ENCODE results near the gene SIMC1.
"Not testable (repeated sequence)": the region's sequence is repeated elsewhere in the genome, so short reads cannot be mapped to it uniquely, and the experiment has no call there.

Gene SIMC1

DNA sequence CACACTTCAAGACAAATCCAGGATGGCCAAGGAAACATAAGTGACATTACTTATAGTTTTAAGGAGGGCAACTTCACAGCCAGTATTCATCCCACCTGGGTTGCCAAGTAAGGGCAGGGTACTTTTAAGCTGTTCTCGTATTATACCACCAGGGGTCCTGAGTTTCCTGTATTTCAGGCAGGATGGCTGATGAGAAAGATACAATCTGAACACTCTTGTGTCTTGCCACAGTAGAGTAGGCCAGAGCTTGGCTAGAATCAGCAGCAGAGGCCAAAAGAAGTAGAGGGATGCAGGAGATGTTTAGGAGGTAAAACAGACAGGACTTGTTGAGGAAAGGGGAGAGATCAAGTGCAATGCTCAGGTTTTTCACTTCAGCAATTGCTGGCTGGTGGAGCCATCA is 3.1 kb upstream of the SIMC1 start:
- peak; percentile 14 for DNase-seq (ENCODE audit: low read depth)
- TF ChIP-seq, protein P1, sequence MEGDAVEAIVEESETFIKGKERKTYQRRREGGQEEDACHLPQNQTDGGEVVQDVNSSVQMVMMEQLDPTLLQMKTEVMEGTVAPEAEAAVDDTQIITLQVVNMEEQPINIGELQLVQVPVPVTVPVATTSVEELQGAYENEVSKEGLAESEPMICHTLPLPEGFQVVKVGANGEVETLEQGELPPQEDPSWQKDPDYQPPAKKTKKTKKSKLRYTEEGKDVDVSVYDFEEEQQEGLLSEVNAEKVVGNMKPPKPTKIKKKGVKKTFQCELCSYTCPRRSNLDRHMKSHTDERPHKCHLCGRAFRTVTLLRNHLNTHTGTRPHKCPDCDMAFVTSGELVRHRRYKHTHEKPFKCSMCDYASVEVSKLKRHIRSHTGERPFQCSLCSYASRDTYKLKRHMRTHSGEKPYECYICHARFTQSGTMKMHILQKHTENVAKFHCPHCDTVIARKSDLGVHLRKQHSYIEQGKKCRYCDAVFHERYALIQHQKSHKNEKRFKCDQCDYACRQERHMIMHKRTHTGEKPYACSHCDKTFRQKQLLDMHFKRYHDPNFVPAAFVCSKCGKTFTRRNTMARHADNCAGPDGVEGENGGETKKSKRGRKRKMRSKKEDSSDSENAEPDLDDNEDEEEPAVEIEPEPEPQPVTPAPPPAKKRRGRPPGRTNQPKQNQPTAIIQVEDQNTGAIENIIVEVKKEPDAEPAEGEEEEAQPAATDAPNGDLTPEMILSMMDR (IDR thresholded peaks at IDR 0.05; ENCODE audit: control insufficient read depth, extremely low read depth, insufficient read depth) = peak; percentile 29
- H3K4me3 ChIP-seq (ENCODE audit: low read depth, low read length) = not testable (repeated sequence)

DNA sequence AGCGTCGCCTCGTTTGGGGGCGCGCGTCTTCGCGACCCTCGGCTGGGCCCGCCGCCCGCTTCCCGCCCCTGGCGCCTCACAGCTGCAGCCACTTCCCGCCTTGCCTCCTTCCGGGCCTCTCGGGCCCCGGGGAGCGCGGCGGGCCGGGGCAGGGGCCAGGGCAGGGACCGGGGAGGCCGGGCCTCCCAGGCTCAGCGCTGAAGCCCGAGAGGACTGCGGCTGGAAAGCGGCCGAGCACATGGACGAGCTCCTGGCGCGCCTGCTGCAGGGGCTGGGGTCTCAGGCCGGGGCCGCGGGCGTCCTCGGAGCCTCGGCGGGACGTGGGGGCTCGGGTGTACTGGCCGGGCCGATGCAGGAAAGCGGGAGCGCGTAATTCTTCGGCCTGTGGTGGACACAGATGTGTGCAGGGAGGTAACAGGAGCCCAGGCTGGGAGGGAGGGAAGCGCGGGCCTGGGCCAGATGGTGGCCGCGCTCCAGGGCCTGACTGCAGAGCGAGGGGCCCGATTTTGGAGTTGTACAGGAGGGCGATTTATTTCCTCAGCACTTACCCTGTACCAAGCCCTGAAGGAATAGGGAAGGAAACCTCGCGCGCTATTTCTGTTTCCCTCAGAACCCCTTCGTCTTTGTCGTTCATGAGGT is 540 bp downstream of the SIMC1 start:
- not testable (repeated sequence) for DNase-seq (ENCODE audit: low read depth); H3K4me3 ChIP-seq (ENCODE audit: low read depth, low read length)

DNA sequence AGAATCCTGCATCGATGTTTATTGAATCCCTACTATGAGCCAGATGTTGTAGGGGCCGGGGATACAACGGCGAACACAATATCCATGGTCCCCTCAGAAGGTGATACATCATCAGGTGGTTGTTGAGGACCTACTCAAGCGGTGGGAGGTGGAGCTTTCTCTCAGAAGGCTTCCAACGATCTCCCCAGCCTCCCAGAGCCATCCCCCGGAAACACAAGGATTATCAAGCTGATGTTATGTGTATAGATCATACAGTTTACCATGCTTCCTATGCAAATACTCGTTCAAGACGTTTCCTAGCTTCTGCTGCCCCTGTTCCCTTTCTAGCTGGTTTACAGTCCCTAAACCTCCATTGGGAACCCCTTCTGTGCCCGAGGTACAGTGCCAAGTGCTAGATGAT is 1.1 kb downstream of the SIMC1 start:
- not testable (repeated sequence) for DNase-seq (ENCODE audit: low read depth); H3K4me3 ChIP-seq (ENCODE audit: low read depth, low read length)

DNA sequence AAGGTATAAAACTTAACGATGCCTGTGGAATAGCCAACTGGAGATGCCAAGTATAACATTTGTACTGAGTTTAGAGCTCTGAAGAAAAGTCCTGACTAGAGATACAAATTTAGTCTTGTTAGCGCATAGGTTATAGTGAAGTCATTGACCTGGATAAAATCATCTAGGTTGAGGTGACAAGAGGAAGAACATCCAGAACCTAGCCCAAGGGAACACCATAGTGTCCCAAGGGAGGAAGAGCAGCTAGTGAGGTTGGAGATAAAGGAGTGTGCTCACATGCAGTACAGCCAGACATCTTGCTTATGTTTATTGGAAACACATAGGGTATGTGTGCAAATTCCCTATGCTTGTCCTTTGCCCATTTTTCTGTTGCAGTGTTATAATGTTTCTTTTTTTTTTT is 6.1 kb downstream of the SIMC1 start:
- not testable (repeated sequence) for DNase-seq (ENCODE audit: low read depth); H3K4me3 ChIP-seq (ENCODE audit: low read depth, low read length)

DNA sequence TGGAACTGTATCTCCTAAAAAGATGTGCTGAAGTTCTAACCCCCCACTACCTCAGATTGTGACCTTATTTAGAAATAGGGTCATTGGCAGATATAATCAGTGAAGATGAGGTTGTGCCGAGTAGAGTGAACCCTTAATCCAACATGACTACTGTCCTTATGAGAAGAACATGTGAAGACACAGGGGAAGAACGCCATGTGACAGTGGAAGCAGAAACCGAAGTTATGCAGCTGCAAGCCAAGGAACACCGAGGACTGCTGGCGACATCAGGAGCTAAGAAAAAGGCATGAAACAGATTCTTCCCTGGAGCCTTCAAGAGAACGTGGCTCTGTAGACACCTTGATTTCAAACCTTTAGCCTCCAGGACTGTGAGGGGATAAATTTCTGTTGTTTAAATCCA is 6.8 kb downstream of the SIMC1 start:
- not testable (repeated sequence) for DNase-seq (ENCODE audit: low read depth); H3K4me3 ChIP-seq (ENCODE audit: low read depth, low read length)

DNA sequence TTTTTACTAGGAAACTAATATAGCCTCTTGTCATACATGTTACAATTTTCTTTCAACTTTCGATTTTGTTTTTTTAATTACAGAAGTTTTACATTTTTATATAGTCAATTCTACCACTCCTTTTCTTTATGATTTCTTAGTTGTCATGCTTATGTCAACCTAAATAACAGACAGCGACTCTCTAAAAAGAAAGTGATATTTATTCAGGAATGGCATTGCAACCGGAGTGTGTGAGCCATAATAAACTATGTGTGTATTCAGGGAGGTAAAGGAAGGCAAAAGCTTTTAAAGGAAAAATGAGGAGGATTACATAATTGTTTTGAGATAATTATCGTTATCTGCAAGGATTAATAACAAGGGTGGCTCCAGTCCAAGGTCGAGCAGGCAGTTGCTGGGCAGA is 7.3 kb downstream of the SIMC1 start:
- H3K4me3 ChIP-seq (ENCODE audit: low read depth, low read length); DNase-seq (ENCODE audit: low read depth): not testable (repeated sequence)

DNA sequence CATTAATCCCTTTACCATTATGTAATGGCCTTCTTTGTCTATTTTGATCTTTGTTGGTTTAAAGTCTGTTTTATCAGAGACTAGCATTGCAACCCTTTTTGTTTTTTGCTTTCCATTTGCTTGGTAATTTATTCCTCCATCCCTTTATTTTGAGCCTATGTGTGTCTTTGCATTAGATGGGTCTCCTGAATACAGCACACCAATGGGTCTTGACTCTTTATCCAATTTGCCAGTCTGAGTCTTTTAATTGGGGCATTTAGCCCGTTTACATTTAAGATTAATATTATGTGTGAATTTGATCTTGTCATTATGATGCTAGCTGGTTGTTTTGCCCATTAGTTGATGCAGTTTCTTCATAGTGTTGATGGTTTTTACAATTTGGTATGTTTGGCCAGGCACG is 12.5 kb downstream of the SIMC1 start:
- not testable (repeated sequence) for H3K4me3 ChIP-seq (ENCODE audit: low read depth, low read length); DNase-seq (ENCODE audit: low read depth)

DNA sequence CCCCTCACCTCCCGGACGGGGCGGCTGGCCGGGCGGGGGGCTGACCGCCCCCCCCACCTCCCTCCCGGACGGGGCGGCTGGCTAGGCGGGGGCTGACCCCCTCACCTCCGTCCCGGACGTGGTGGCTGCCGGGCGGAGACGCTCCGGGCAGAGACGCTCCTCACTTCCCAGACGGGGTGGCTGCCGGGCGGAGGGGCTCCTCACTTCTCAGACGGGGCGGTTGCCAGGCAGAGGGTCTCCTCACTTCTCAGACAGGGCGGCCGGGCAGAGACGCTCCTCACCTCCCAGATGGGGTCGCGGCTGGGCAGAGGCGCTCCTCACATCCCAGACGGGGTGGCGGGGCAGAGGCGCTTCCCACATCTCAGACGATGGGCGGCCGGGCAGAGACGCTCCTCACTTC is 13.9 kb downstream of the SIMC1 start:
- DNase-seq (ENCODE audit: low read depth); H3K4me3 ChIP-seq (ENCODE audit: low read depth, low read length): not testable (repeated sequence)

DNA sequence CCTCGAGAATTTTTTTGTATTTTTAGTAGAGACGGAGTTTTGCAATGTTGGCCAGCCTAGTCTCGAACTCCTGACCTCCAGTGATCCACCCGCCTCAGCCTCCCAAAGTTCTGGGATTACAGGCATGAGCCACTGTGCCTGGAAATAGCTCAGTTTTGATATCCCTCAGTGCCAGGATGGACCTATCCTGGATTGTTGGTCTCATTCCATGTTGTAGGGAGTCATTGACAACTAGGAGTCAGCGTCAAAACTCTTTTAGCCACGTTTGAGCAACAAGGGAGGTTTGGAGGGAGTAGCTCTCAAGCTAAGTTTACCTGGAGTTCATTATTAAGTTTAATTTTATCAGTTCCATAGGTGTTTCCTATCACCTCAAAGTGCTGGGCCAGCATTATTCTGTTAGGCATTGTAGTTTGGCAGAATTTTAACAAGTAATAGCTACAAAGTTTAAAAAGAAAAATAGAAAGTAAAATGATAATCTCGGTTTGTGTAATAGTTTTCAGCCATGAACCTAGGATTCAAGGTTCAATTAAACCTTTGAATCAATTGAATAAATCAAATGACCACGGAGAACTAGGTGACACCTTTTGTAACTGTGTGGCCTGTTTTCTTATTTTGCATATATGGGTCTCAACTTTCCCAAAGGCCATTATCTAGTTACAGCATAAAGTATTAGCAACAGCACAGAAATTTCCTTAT is 15.3 kb downstream of the SIMC1 start:
- H3K4me3 ChIP-seq (ENCODE audit: low read depth, low read length); DNase-seq (ENCODE audit: low read depth): not testable (repeated sequence)

DNA sequence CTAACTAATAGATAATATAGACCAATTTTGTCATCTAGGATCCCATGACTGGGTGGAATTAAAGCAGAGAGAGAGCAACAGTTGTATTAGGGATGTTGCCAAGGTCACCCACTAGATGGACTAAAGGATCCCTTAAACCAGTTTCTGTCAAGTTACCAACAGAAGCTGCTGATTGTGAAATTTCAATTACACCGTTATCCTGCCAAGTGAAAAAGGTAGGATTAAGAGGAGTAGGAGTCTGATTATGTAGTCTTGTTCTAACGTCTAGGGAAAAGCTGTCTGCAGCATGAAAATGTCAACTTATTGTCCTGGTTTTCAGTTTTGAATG is 15.8 kb downstream of the SIMC1 start:
- DNase-seq (ENCODE audit: low read depth); H3K4me3 ChIP-seq (ENCODE audit: low read depth, low read length): not testable (repeated sequence)

DNA sequence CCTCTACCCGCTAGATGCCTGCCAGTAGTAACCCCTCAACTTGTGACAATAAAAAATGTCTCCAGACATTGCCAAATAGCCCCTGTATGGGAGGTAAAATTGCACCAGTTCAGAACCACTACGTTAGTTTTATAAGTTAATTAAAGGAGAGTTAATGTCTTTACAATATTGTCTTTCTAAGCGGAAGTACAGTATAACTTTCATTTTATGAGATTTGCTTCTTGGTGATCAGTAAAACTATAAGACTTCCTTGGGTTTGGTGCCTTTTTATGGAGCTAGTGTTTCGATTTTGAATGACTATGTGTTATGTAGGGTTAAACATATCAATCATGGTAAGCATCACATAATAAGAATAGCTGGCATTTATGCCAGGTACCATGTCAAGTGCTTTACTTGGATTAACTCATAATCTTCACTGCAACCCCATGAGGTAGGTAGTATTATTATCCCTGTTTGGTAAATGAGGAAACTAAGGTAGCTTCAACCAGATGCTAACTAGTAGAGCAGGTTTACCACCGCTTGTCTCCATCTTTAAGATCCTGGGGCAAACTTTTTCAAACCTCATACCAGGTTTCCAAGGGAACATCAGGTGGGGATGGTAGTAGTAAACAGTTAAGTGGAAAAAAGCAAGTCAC is 19.8 kb downstream of the SIMC1 start:
- DNase-seq (ENCODE audit: low read depth); H3K4me3 ChIP-seq (ENCODE audit: low read depth, low read length): not testable (repeated sequence)

DNA sequence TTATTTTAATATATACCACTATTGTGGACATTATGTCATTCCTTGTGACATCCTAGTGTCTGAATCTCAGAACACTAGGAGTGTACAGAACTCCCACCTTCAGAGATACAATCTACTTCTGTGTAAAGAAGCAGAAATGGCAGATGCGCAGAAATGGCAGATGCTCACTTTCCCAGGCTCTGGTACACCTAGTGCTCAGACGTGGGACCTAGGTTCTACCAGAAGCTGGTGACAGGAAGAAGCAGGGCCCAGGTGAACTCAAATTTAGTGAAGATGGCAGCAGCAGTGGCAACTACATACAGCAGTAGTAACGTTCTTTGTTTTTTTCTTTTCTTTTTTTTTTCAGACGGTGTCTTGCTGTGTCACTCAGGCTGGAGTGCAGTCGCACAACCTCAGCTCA is 22.5 kb downstream of the SIMC1 start:
- DNase-seq (ENCODE audit: low read depth); H3K4me3 ChIP-seq (ENCODE audit: low read depth, low read length): not testable (repeated sequence)

DNA sequence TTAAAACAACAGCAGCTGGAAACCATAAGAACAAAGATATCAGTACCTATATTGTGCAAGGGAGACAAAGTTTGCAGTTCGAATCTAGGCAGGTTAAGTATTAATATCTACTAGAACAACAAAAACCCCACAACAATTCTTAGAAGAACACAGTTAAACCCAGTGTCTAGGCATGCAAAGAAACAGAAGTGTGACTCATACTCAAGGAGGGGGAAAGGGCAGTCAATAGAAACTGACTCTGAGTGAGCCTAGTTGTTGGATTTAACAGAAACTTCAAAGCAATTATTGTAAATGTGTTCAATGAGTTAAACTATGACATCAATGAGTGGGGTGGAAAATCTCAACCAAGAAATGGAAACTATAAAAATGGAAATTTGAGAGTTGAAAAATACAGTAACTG is 28.2 kb downstream of the SIMC1 start:
- not testable (repeated sequence) for H3K4me3 ChIP-seq (ENCODE audit: low read depth, low read length); DNase-seq (ENCODE audit: low read depth)

DNA sequence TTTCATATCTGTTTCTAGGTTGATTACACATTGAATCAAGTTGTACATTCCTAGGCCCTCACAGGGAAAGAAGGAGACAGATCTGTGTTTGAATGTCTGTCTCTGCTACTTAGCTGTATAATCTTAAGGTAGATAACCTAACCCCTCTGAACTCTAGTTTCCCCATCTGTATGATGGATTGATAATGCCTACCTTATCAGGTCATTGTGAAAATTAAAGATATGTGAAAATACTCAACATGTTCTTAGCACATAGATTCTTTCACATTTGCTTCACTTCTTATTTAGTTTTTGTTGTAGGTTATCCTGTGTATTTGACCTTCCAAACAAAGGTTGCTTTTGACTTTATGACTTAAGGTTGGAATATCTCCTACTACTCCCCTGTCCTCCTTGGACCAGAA is 50.8 kb downstream of the SIMC1 start:
- not testable (repeated sequence) for DNase-seq (ENCODE audit: low read depth); H3K4me3 ChIP-seq (ENCODE audit: low read depth, low read length)

DNA sequence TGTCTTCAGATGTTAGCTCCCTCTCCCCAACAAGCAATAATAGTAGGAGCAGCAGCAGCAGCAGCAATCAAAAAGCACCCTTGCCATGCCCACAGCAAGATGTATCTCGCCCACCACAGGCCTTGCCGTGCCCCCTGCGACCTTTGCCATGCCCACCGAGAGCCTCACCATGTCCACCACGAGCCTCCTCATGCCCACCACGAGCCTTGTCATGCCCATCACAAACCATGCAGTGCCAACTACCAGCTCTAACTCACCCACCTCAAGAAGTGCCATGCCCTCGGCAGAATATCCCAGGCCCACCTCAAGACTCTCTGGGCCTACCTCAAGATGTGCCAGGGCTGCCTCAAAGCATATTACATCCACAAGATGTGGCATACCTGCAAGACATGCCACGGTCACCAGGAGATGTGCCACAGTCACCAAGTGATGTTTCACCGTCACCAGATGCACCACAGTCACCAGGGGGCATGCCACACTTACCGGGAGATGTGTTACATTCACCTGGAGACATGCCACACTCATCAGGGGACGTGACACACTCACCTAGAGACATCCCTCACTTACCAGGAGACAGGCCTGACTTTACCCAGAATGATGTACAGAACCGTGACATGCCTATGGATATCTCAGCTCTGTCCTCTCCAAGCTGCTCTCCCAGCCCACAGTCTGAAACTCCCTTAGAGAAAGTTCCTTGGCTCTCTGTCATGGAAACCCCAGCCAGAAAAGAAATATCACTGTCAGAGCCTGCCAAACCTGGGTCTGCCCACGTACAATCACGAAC is 52.0 kb downstream of the SIMC1 start:
- DNase-seq (ENCODE audit: low read depth); H3K4me3 ChIP-seq (ENCODE audit: low read depth, low read length): not testable (repeated sequence)

DNA sequence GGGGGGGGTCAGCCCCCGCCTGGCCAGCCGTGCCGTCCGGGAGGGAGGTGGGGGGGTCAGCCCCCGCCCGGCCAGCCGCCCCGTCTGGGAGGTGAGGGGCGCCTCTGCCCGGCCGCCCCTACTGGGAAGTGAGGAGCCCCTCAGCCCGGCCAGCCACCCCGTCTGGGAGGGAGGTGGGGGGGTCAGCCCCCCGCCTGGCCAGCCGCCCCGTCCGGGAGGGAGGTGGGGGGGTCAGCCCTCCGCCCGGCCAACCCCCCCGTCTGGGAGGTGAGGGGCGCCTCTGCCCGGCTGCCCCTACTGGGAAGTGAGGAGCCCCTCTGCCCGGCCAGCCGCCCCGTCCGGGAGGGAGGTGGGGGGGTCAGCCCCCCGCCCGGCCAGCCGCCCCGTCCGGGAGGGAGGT is 67.1 kb downstream of the SIMC1 start:
- H3K4me3 ChIP-seq (ENCODE audit: low read depth, low read length); DNase-seq (ENCODE audit: low read depth): not testable (repeated sequence)
